Natural killer cell (primary cell): Measurements from ENCODE around the gene SLN. TPM values are rescaled to one million over a fixed set of nuclear protein-coding genes. Genes with fewer than 3 reads are reported as not detected.
"Not testable (repeated sequence)": the region's sequence is repeated elsewhere in the genome, so short reads cannot be mapped to it uniquely, and the experiment has no call there.

Experiments
- ATAC-seq, 3 donors: fragments of 150-1000 bp in 2 of 3; fragments of 200-7000 bp in 1 of 3; cut with Tn5 transposase; 1 replicate in 1 of 3; 2 replicates in 2 of 3; pipeline ENCODE4 v1.10.0; 2021; ENCODE audit warnings: mild to moderate bottlenecking in 2 of 3, moderate library complexity in 2 of 3
- DNase-seq, 2 donors: peaks; one replicate each; pipeline versions ENCODE4 v3.0.0 to v3.0.0-alpha.2; 2013 to 2021; ENCODE audit warnings: mixed read lengths in 1 of 2
- H3K27ac ChIP-seq: one replicate; pipeline ENCODE4 v1.5.1; 2013; ENCODE audit warnings: mild to moderate bottlenecking, low read length
- H3K27me3 ChIP-seq: one replicate; pipeline ENCODE4 v1.6.1; 2013; ENCODE audit warnings: low read length; ENCODE audit not compliant: control insufficient read depth, insufficient read depth
- H3K36me3 ChIP-seq: one replicate; pipeline ENCODE4 v1.6.1; 2013; ENCODE audit warnings: low read length; ENCODE audit not compliant: control insufficient read depth, insufficient read depth
- H3K4me1 ChIP-seq: one replicate; pipeline ENCODE4 v1.6.1; 2013; ENCODE audit warnings: low read length; ENCODE audit not compliant: control insufficient read depth, insufficient read depth
- H3K4me3 ChIP-seq: one replicate; pipeline ENCODE4 v1.5.1; 2013; ENCODE audit warnings: low read length
- H3K9me3 ChIP-seq: one replicate; pipeline ENCODE4 v1.6.1; 2013; ENCODE audit warnings: low read length; ENCODE audit not compliant: control insufficient read depth, insufficient read depth
- H3K27ac Mint-ChIP-seq, 2 donors: one replicate each; pipeline ENCODE4 v1.8.0; 2022; ENCODE audit warnings: mild to moderate bottlenecking in 2 of 2, mixed read lengths in 2 of 2, moderate library complexity in 1 of 2
- H3K27me3 Mint-ChIP-seq, 2 donors: one replicate each; pipeline ENCODE4 v1.8.0; 2022; ENCODE audit warnings: low read depth in 2 of 2, mixed read lengths in 2 of 2
- H3K36me3 Mint-ChIP-seq: one replicate; pipeline ENCODE4 v1.8.0; 2022; ENCODE audit warnings: mixed read lengths
- H3K4me1 Mint-ChIP-seq, 2 donors: one replicate each; pipeline ENCODE4 v1.8.0; 2022; ENCODE audit warnings: mixed read lengths in 2 of 2
- H3K4me3 Mint-ChIP-seq: one replicate; pipeline ENCODE4 v1.8.0; 2022; ENCODE audit warnings: mild to moderate bottlenecking, moderate library complexity, mixed read lengths
- H3K9me3 Mint-ChIP-seq, 2 donors: one replicate each; pipeline ENCODE4 v1.8.0; 2022; ENCODE audit warnings: mixed read lengths in 2 of 2
- WGBS: methylation state at CpG from one replicate; pipeline ENCODE4 v1.1.7; 2013; ENCODE audit warnings: missing lambda C conversion rate; ENCODE audit not compliant: insufficient coverage; 5-methylcytosine and 5-hydroxymethylcytosine counted together
- intact Hi-C: fragments of 100-400 bp; cut with micrococcal nuclease; formaldehyde crosslinking; loops from one replicate; pipeline ENCODE4 v1.14.2; 2022
- total RNA-seq, 4 donors: library from RNA; stranded (reverse); fragments of 120-200 nt in 1 of 4; gene quantifications; one replicate each; pipeline versions ENCODE4 v1.2.3 to v1.2.4, GENCODE V29; 2013 to 2022
- TF ChIP-seq, protein P1 (sequence below): fragments of 200-600 bp; IDR thresholded peaks from one replicate; pipeline ENCODE4 v1.8.0; 2022; ENCODE audit warnings: antibody characterized with exemption

SLN gene
- not detected for total RNA-seq
- total RNA-seq (2013) = not detected

DNA sequence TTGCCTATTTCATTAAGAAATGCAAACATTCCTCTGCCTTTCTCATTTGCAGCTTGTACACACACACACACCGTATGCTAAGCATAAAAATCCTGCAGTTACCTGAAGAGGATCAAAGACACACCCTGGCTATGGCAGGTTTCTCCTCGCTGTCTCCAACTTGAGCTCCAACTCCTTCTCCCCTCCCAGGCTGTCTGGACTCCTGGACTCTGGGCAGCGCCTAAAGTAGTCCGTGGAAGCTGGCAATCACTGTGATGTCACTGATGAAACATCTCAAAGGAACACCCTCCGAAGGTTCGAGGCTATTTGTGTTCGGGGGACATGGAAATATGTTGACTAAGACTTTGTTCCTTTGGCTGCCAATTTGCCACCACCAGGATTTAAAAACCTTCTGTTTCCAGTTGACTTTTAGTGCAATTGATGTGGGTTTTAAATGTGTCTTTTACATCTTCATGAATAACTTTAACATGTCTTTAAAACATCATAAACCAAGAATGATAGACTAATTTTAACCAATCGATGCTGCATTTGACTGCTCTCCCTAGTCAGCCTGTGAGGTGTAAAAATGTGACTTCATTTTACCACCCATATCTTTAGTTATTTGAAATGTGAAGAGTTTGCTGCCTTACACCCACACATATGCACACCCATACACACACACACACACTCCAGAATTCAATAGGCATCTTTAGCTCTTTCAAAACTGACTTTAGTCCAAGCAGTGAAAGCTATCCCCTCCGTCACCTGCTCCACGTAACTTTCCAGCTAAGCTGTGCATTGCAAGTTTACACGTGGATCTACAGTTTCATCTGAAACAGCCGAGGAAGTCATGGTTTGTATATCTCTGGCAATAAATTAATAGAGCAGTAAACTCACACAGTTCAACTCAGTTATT lies at the start of gene SLN:
TSS of gene SLN (minus strand) at position 196 of the 895 bp plus-strand sequence.
- Histone ChIP-seq H3K36me3 (no peaks in the 10 kb centered on the region), H3K4me1 (no peaks in the 10 kb centered on the region), H3K27ac (no peak within 1 kb of the TSS), H3K4me3 (no peak within 1 kb of the TSS), H3K9me3 (no peaks in the 10 kb centered on the region), H3K27me3 (peaks cover 2% of the 10 kb centered on the region)
- intact Hi-C loops = no loop called here
- Mint-ChIP-seq H3K4me3 (no peak within 1 kb of the TSS), H3K4me1 (no peaks in the 10 kb centered on the region), H3K27me3 (peaks cover 11 to 14% of the 10 kb centered on the region in 2 donors), H3K36me3 (no peaks in the 10 kb centered on the region), H3K9me3 (peaks cover 0 to 2% of the 10 kb centered on the region in 2 donors), H3K27ac (no peak within 1 kb of the TSS)
- WGBS = 63% methylated on average over 10 of the region's 12 CpGs
- TF ChIP-seq, protein P1, sequence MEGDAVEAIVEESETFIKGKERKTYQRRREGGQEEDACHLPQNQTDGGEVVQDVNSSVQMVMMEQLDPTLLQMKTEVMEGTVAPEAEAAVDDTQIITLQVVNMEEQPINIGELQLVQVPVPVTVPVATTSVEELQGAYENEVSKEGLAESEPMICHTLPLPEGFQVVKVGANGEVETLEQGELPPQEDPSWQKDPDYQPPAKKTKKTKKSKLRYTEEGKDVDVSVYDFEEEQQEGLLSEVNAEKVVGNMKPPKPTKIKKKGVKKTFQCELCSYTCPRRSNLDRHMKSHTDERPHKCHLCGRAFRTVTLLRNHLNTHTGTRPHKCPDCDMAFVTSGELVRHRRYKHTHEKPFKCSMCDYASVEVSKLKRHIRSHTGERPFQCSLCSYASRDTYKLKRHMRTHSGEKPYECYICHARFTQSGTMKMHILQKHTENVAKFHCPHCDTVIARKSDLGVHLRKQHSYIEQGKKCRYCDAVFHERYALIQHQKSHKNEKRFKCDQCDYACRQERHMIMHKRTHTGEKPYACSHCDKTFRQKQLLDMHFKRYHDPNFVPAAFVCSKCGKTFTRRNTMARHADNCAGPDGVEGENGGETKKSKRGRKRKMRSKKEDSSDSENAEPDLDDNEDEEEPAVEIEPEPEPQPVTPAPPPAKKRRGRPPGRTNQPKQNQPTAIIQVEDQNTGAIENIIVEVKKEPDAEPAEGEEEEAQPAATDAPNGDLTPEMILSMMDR = no peak
- ATAC-seq (no peak), DNase-seq (no peak)

GRCh38 chr11:107758719-107759355 lies 47.0 kb upstream of the SLN start:
- ATAC-seq, DNase-seq, H3K27ac ChIP-seq, H3K4me1 Mint-ChIP-seq, H3K27me3 ChIP-seq, intact Hi-C loops, H3K9me3 ChIP-seq, H3K27ac Mint-ChIP-seq, H3K9me3 Mint-ChIP-seq, H3K36me3 Mint-ChIP-seq, H3K4me3 Mint-ChIP-seq, H3K36me3 ChIP-seq, H3K4me3 ChIP-seq, H3K4me1 ChIP-seq: not testable (repeated sequence)
- peaks cover 6 to 35% of the 10 kb centered on the region in 2 donors for H3K27me3 Mint-ChIP-seq
- WGBS = 83% methylated on average over 7 of the region's 7 CpGs

DNA sequence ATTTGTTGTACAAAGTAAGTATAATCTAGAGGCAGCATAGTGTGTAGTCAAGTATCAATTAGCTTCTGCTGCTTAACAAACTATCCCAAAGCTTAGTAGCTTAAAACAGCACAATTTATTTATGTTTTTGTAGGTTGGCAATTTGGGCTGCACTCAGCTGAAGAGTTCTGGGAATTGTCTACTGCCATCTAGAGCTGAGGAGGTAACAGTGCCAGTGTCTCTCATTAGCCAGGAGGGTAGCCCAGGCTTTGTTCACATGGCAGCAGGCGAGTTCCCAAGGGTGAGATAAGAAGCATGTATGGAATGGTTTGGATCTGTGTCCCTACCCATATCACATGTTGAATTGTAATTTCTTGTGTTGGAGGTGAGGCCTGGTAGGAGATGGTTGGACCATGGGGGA lies 45.8 kb upstream of the SLN start:
- Histone ChIP-seq H3K4me1 (no peaks in the 10 kb centered on the region), H3K27ac (no peak overlapping the region), H3K9me3 (no peaks in the 10 kb centered on the region), H3K27me3 (no peaks in the 10 kb centered on the region), H3K4me3 (no peak overlapping the region), H3K36me3 (no peaks in the 10 kb centered on the region)
- Mint-ChIP-seq H3K27ac (no peak overlapping the region), H3K4me1 (no peaks in the 10 kb centered on the region), H3K4me3 (no peak overlapping the region), H3K36me3 (no peaks in the 10 kb centered on the region), H3K27me3 (peaks cover 6 to 34% of the 10 kb centered on the region in 2 donors), H3K9me3 (peaks cover 0 to 2% of the 10 kb centered on the region in 2 donors)
- TF ChIP-seq, protein P1 = no peak
- intact Hi-C loops = no loop called here
- ATAC-seq (no peak), DNase-seq (no peak)
- WGBS = 100% methylated on average over 1 of the region's 1 CpG

- Mint-ChIP-seq H3K4me1 (no peaks in the 10 kb centered on the region), H3K4me3 (no peak overlapping the region), H3K36me3 (no peaks in the 10 kb centered on the region), H3K27me3 (peaks cover 6 to 29% of the 10 kb centered on the region in 2 donors), H3K9me3 (peaks cover 0 to 2% of the 10 kb centered on the region in 2 donors), H3K27ac (no peak overlapping the region)
- Histone ChIP-seq H3K27me3 (no peaks in the 10 kb centered on the region), H3K4me3 (no peak overlapping the region), H3K36me3 (no peaks in the 10 kb centered on the region), H3K27ac (no peak overlapping the region), H3K4me1 (no peaks in the 10 kb centered on the region), H3K9me3 (no peaks in the 10 kb centered on the region)
- intact Hi-C loops = no loop called here
- DNase-seq (no peak), ATAC-seq (no peak)
- TF ChIP-seq, protein P1 = no peak
- WGBS = 81% methylated on average over 1 of the region's 1 CpG
Observed at GRCh38 chr11:107756553-107756952, 44.7 kb upstream of the SLN start.
